Measurements from ENCODE around the gene LRCH2.

- no peak for TF ChIP-seq CTCF (IDR thresholded peaks at IDR 0.05)
- TF ChIP-seq EP300 (IDR thresholded peaks at IDR 0.05) = no peak
- TF ChIP-seq POLR2A (IDR thresholded peaks at IDR 0.05) = no peak
- no peak for TF ChIP-seq POLR2AphosphoS5 (IDR thresholded peaks at IDR 0.05)
Observed at GRCh38 chrX:115112411-115112810, 121.5 kb downstream of the LRCH2 start.

All from suprapubic skin (tissue), 4 donors.